B cell (primary cell): ENCODE measurements around the gene THRAP3. TPM values are rescaled to one million over a fixed set of nuclear protein-coding genes. Genes with fewer than 3 reads are reported as not detected.

Source experiments
- ATAC-seq: fragments of 200-7000 bp; cut with Tn5 transposase; one replicate; pipeline ENCODE4 v1.10.0; 2021; ENCODE audit warnings: low read depth, mild to moderate bottlenecking, moderate number of reproducible peaks, moderate library complexity
- CTCF ChIA-PET: fragments of 350-600 bp; sonication (Branson Sonifier 250); formaldehyde crosslinking; loops from one replicate; lab custom pipeline; 2021; ENCODE audit warnings: antibody characterized with exemption, inconsistent platforms; lab: Charles Lee
- POLR2A ChIA-PET: fragments of 350-600 bp; sonication (Branson Sonifier 250); formaldehyde crosslinking; loops from one replicate; lab custom pipeline; 2021; ENCODE audit warnings: antibody characterized with exemption; lab: Charles Lee
- DNase-seq: peaks from one replicate; pipeline ENCODE4 v3.0.0; 2013
- H2AFZ ChIP-seq: 2 replicates; pipeline ENCODE4 v1.6.1; 2012; ENCODE audit warnings: mild to moderate bottlenecking, low read depth, low read length; ENCODE audit not compliant: insufficient read depth, poor library complexity, severe bottlenecking
- H3K27ac ChIP-seq, 2 donors: 1 replicate in 1 of 2; 2 replicates in 1 of 2; pipeline ENCODE4 v1.5.1; 2012 to 2013; ENCODE audit warnings: low read length in 2 of 2, mild to moderate bottlenecking in 2 of 2, moderate library complexity in 1 of 2
- H3K27me3 ChIP-seq, 4 experiments: fragments of 200-600 bp in 1 of 4; sonication (generic) in 1 of 4; replicated peaks in 1 of 4; 1 replicate in 2 of 4; 2 replicates in 2 of 4; pipeline versions ENCODE4 v1.6.1 to v1.7.0; 2013 to 2016; ENCODE audit warnings: low read length in 3 of 4, mild to moderate bottlenecking in 2 of 4, mixed read lengths in 1 of 4, moderate library complexity in 1 of 4; ENCODE audit not compliant: insufficient read depth in 4 of 4, control insufficient read depth in 3 of 4; ENCODE audit errors: control extremely low read depth in 1 of 4
- H3K36me3 ChIP-seq, 2 experiments: replicated peaks in 1 of 2; 1 replicate in 1 of 2; 2 replicates in 1 of 2; pipeline versions ENCODE4 v1.6.1 to v1.7.1; 2013; ENCODE audit warnings: low read length in 1 of 2; ENCODE audit not compliant: insufficient read depth in 2 of 2, control insufficient read depth in 1 of 2; ENCODE audit errors: control extremely low read depth in 1 of 2, extremely low read depth in 1 of 2
- H3K4me1 ChIP-seq, 2 donors: fragments of 200-600 bp in 1 of 2; sonication (generic) in 1 of 2; 1 replicate in 1 of 2; 2 replicates in 1 of 2; pipeline versions ENCODE4 v1.5.1 to v1.6.1; 2013 to 2017; ENCODE audit warnings: low read length in 2 of 2; ENCODE audit not compliant: control insufficient read depth in 2 of 2, insufficient read depth in 2 of 2
- H3K4me2 ChIP-seq: replicated peaks from 2 replicates; pipeline ENCODE3; 2012; ENCODE audit warnings: mild to moderate bottlenecking, low read depth, low read length; ENCODE audit not compliant: poor library complexity, severe bottlenecking
- H3K4me3 ChIP-seq, 5 experiments: fragments of 200-600 bp in 1 of 5; sonication (generic) in 1 of 5; 1 replicate in 3 of 5; 2 replicates in 2 of 5; pipeline versions ENCODE4 v1.5.1 to v1.7.0; 2011 to 2016; ENCODE audit warnings: low read length in 4 of 5, mild to moderate bottlenecking in 4 of 5, low read depth in 2 of 5, control low read depth in 1 of 5, moderate library complexity in 1 of 5; ENCODE audit not compliant: insufficient read depth in 1 of 5; ENCODE audit errors: control extremely low read depth in 1 of 5, extremely low read depth in 1 of 5
- H3K79me2 ChIP-seq: fragments of 200-600 bp; sonication (generic); one replicate; pipeline ENCODE4 v1.6.0; 2016; ENCODE audit warnings: low read length; ENCODE audit not compliant: control insufficient read depth, insufficient read depth
- H3K9ac ChIP-seq: fragments of 200-600 bp; sonication (generic); 2 replicates; pipeline ENCODE4 v1.6.1; 2017; ENCODE audit warnings: mild to moderate bottlenecking, low read length, moderate library complexity
- H3K9me3 ChIP-seq, 3 donors: one replicate each; pipeline versions ENCODE4 v1.6.1 to v1.7.1; 2013; ENCODE audit warnings: low read length in 2 of 3; ENCODE audit not compliant: control insufficient read depth in 2 of 3, insufficient read depth in 1 of 3; ENCODE audit errors: control extremely low read depth in 1 of 3
- H4K20me1 ChIP-seq: 2 replicates; pipeline ENCODE4 v1.6.0; 2012; ENCODE audit warnings: mild to moderate bottlenecking, low read length; ENCODE audit not compliant: insufficient read depth, control insufficient read depth, poor library complexity, severe bottlenecking
- H3K27ac Mint-ChIP-seq: one replicate; pipeline ENCODE4 v1.8.0; 2021; ENCODE audit warnings: mixed read lengths
- H3K27me3 Mint-ChIP-seq: one replicate; pipeline ENCODE4 v1.8.0; 2021; ENCODE audit warnings: mixed read lengths
- H3K4me1 Mint-ChIP-seq: one replicate; pipeline ENCODE4 v1.8.0; 2021; ENCODE audit warnings: mixed read lengths
- H3K4me3 Mint-ChIP-seq: one replicate; pipeline ENCODE4 v1.8.0; 2021; ENCODE audit warnings: mixed read lengths
- H3K9me3 Mint-ChIP-seq: one replicate; pipeline ENCODE4 v1.8.0; 2022; ENCODE audit warnings: mixed read lengths; ENCODE audit not compliant: insufficient read depth
- CTCF ChIP-seq: fragments of 200-600 bp; IDR thresholded peaks from one replicate; pipeline ENCODE4 v1.8.0; 2022; ENCODE audit warnings: antibody characterized with exemption, mild to moderate bottlenecking
- EZH2 ChIP-seq: IDR thresholded peaks from 2 replicates; pipeline ENCODE4 v1.6.1; 2012; ENCODE audit warnings: borderline replicate concordance, low read depth, mild to moderate bottlenecking, moderate library complexity, low read length; ENCODE audit not compliant: insufficient read depth, poor library complexity, severe bottlenecking
- WGBS: methylation state at CpG from one replicate; pipeline ENCODE4 v1.1.5; 2013; ENCODE audit warnings: missing lambda C conversion rate; ENCODE audit not compliant: insufficient coverage; 5-methylcytosine and 5-hydroxymethylcytosine counted together
- intact Hi-C: fragments of 100-400 bp; cut with micrococcal nuclease; formaldehyde crosslinking; loops from one replicate; pipeline ENCODE4 v1.10.0; 2022
- polyA plus RNA-seq: library from polyadenylated mRNA; depleted of rRNA; stranded (reverse); fragments of >200 nt; gene quantifications from 2 replicates; pipeline ENCODE4 v1.2.3, GENCODE V29; 2012
- total RNA-seq, 2 donors: library from RNA; stranded (reverse); fragments of 120-200 nt in 1 of 2; gene quantifications; 1 replicate in 1 of 2; 2 replicates in 1 of 2; pipeline versions ENCODE4 v1.2.3 to v1.2.4, GENCODE V29; 2013 to 2022

THRAP3 gene
- total and polyA plus RNA-seq, 2 donors (not counting 1 experiment from before 2014, with no cell fraction given) = 64.1 to 153 TPM

GRCh38 chr1:36328713-36329112 lies 104.5 kb downstream of the THRAP3 start:
- Mint-ChIP-seq H3K9me3 (no peaks in the 10 kb centered on the region), H3K27me3 (peaks cover 52% of the 10 kb centered on the region), H3K4me3 (no peak overlapping the region), H3K4me1 (peaks cover 13% of the 10 kb centered on the region), H3K27ac (no peak overlapping the region)
- H3K9me3 ChIP-seq = no peaks in the 10 kb centered on the region
- no peak overlapping the region for H3K4me2 ChIP-seq
- ATAC-seq (no peak), DNase-seq (no peak)
- H3K27me3 ChIP-seq = peaks cover 0 to 27% (median 10%) of the 10 kb centered on the region in 4 experiments
- ChIA-PET POLR2A (no interaction called here), CTCF (no interaction called here)
- no peak overlapping the region for H3K9ac ChIP-seq
- TF ChIP-seq CTCF (no peak), EZH2 (no peak)
- intact Hi-C loops = no loop called here
- no peaks in the 10 kb centered on the region for H3K79me2 ChIP-seq
- H4K20me1 ChIP-seq = no peaks in the 10 kb centered on the region
- no peak overlapping the region for H2AFZ ChIP-seq
- H3K4me1 ChIP-seq = peaks cover 10 to 11% of the 10 kb centered on the region in 2 donors
- no peak overlapping the region for H3K4me3 ChIP-seq
- 80% methylated on average over 6 of the region's 6 CpGs for WGBS
- no peak overlapping the region for H3K27ac ChIP-seq
- no peaks in the 10 kb centered on the region for H3K36me3 ChIP-seq

GRCh38 chr1:36329817-36330216 lies 105.6 kb downstream of the THRAP3 start:
- Histone ChIP-seq H3K4me2 (no peak overlapping the region), H3K9me3 (no peaks in the 10 kb centered on the region), H3K9ac (no peak overlapping the region), H3K27me3 (peaks cover 0 to 18% (median 5%) of the 10 kb centered on the region in 4 experiments), H3K4me3 (no peak overlapping the region), H4K20me1 (no peaks in the 10 kb centered on the region), H3K27ac (no peak overlapping the region), H3K36me3 (no peaks in the 10 kb centered on the region), H3K79me2 (no peaks in the 10 kb centered on the region), H2AFZ (no peak overlapping the region), H3K4me1 (no peaks in the 10 kb centered on the region)
- POLR2A ChIA-PET = no interaction called here
- intact Hi-C loops = no loop called here
- H3K4me1 Mint-ChIP-seq = peaks cover 2% of the 10 kb centered on the region
- H3K9me3 Mint-ChIP-seq = no peaks in the 10 kb centered on the region
- TF ChIP-seq EZH2 = no peak
- no peak for TF ChIP-seq CTCF
- 87% methylated on average over 9 of the region's 9 CpGs for WGBS
- H3K4me3 Mint-ChIP-seq = no peak overlapping the region
- DNase-seq = no peak
- H3K27ac Mint-ChIP-seq = no peak overlapping the region
- no peak for ATAC-seq
- CTCF ChIA-PET = no interaction called here
- peaks cover 48% of the 10 kb centered on the region for H3K27me3 Mint-ChIP-seq
